SU-DHL-6 (cell line): ENCODE results near the gene GKN1.

Source experiments
- H2AFZ ChIP-seq: fragments of 200-600 bp; sonication (generic); 2 replicates; pipeline ENCODE4 v1.6.1; 2014; ENCODE audit warnings: low read depth, mild to moderate bottlenecking, moderate library complexity, mixed read lengths, antibody characterized with exemption, low read length; ENCODE audit not compliant: severe bottlenecking
- H3F3A ChIP-seq: fragments of 200-600 bp; shearing (Covaris generic); 2 replicates; pipeline ENCODE4 v1.6.0; 2016; ENCODE audit warnings: antibody characterized with exemption, mild to moderate bottlenecking; ENCODE audit not compliant: insufficient read depth
- H3K27ac ChIP-seq: fragments of 200-600 bp; sonication (generic); 2 replicates; pipeline ENCODE4 v1.5.1; 2016; ENCODE audit warnings: low read depth, mild to moderate bottlenecking, low read length, moderate library complexity, mixed read lengths
- H3K27me3 ChIP-seq: fragments of 200-600 bp; sonication (generic), shearing (Covaris generic); 2 replicates; pipeline ENCODE4 v1.6.0; 2014; ENCODE audit warnings: mild to moderate bottlenecking, low read length
- H3K36me3 ChIP-seq: fragments of 200-600 bp; sonication (generic); 2 replicates; pipeline ENCODE4 v1.6.1; 2014; ENCODE audit warnings: mild to moderate bottlenecking, low read length, mixed read lengths
- H3K4me2 ChIP-seq: fragments of 300-600, 200-600 bp; shearing (Covaris generic), sonication (generic); 2 replicates; pipeline ENCODE4 v1.6.0; 2014; ENCODE audit warnings: low read length, low read depth, mild to moderate bottlenecking; ENCODE audit not compliant: poor library complexity, severe bottlenecking
- H3K4me3 ChIP-seq: fragments of 200-600 bp; sonication (generic); 2 replicates; pipeline ENCODE4 v1.5.1; 2014; ENCODE audit warnings: antibody characterized with exemption, low read length, mild to moderate bottlenecking, mixed read lengths; ENCODE audit not compliant: insufficient read depth, poor library complexity, severe bottlenecking
- H3K79me2 ChIP-seq: fragments of 200-600 bp; sonication (generic); 2 replicates; pipeline ENCODE4 v1.6.1; 2014; ENCODE audit warnings: mild to moderate bottlenecking, low read length, moderate library complexity; ENCODE audit not compliant: insufficient read depth
- H3K9ac ChIP-seq: fragments of 200-600 bp; sonication (generic); 2 replicates; pipeline ENCODE4 v1.7.0; 2014; ENCODE audit warnings: mild to moderate bottlenecking, low read length
- H3K9me2 ChIP-seq: fragments of 200-600 bp; sonication (generic); replicated peaks from 2 replicates; pipeline ENCODE4 v1.6.1; 2014; ENCODE audit warnings: low read length; ENCODE audit not compliant: insufficient read depth
- H3K9me3 ChIP-seq: fragments of 200-600 bp; sonication (generic); 2 replicates; pipeline ENCODE4 v1.6.1; 2014; ENCODE audit warnings: low read length, mixed read lengths; ENCODE audit not compliant: insufficient read depth
- H4K20me1 ChIP-seq: fragments of 200-600 bp; sonication (generic); 2 replicates; pipeline ENCODE4 v1.6.1; 2014; ENCODE audit warnings: low read depth, mild to moderate bottlenecking, antibody characterized with exemption, low read length, moderate library complexity, mixed read lengths
- CTCF ChIP-seq: fragments of 200-600 bp; sonication (generic); IDR thresholded peaks from one replicate; pipeline ENCODE4 v1.5.1; 2017; ENCODE audit warnings: antibody characterized with exemption, mild to moderate bottlenecking, low read length, moderate library complexity; ENCODE audit not compliant: insufficient read depth, poor library complexity, severe bottlenecking
- EZH2phosphoT487 ChIP-seq: fragments of 200-600 bp; sonication (generic), shearing (Covaris generic); conservative IDR thresholded peaks from 2 replicates; pipeline ENCODE4 v1.6.1; 2018; ENCODE audit warnings: mild to moderate bottlenecking, antibody characterized with exemption, low read length, moderate library complexity, mixed read lengths

Gene GKN1

DNA sequence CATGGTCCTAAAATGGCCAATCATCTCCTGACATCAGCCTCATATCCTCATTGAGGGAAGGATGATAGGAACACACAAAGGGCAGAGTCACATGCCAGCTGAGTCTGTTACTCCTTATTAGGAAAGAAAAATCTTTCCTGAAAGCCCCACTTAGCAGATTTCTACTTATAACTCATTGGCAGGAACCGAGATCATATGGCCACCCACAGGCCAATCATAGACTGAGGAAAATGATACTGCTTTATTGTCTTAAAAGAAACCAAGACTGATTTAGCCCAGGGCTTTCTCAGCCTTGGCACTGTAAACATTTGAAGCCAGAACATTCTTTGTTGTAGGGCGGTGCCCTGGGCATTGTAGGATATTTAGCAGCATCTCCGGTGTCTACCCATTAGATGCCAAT is 40.4 kb upstream of the GKN1 start:
- H3K36me3 ChIP-seq: no peaks in the 10 kb centered on the region
- no peaks in the 10 kb centered on the region for H3F3A ChIP-seq
- H3K4me2 ChIP-seq: no peak overlapping the region
- H3K27me3 ChIP-seq: no peaks in the 10 kb centered on the region
- H4K20me1 ChIP-seq: no peaks in the 10 kb centered on the region
- H3K9ac ChIP-seq: no peak overlapping the region
- H3K27ac ChIP-seq: no peak overlapping the region
- H3K4me3 ChIP-seq: no peak overlapping the region
- no peaks in the 10 kb centered on the region for H3K79me2 ChIP-seq
- H3K9me2 ChIP-seq: no peaks in the 10 kb centered on the region
- TF ChIP-seq EZH2phosphoT487 (no peak), CTCF (no peak)
- no peak overlapping the region for H2AFZ ChIP-seq
- H3K9me3 ChIP-seq: no peaks in the 10 kb centered on the region

DNA sequence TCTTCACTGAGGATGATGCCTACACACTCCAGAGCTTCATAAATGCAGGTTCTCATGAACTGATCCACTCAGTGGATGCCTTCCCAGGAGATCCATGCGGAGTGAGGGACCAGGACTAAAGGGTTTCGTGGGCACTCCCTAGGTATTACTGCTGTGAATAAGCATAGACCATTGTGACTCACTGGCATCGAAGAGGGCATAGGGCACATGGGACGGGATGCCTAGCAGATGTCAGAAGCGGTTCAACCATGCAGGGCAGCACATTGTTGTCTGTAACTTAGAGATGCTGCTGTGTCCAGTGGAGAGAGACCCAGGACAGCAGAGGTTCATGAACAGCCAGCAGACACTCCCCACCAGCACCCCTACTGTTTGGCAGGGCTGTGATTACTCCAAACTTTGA is 39.0 kb upstream of the GKN1 start:
- Histone ChIP-seq H4K20me1 (no peaks in the 10 kb centered on the region), H3K27ac (no peak overlapping the region), H3K9me3 (no peaks in the 10 kb centered on the region), H3F3A (no peaks in the 10 kb centered on the region), H2AFZ (no peak overlapping the region), H3K9ac (no peak overlapping the region), H3K36me3 (no peaks in the 10 kb centered on the region), H3K27me3 (no peaks in the 10 kb centered on the region), H3K79me2 (no peaks in the 10 kb centered on the region), H3K4me3 (no peak overlapping the region), H3K4me2 (no peak overlapping the region), H3K9me2 (no peaks in the 10 kb centered on the region)
- TF ChIP-seq CTCF (no peak), EZH2phosphoT487 (no peak)

DNA sequence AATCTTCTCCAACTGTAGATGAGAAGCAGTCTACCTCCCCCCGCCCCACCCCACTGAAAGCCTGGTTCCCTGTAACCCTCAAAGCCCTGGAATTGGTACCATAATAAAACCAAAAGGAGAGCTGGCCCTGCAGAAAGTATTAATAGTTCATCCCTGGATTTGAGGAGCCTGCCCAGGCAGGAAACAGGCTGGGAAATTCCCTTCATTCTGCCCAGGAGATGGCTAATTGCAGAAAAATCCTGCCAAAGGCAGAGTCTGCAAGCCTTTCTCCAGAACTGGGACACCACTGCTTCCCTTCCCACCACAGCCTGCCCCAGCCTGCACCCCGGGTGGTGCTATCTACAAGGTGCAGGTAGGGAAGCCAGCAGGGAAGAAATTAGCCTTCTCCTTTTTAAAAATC is 38.0 kb upstream of the GKN1 start:
- no peak overlapping the region for H2AFZ ChIP-seq

More for the DNA sequence above, 38.0 kb upstream of the GKN1 start:
- Histone ChIP-seq H3K36me3 (no peaks in the 10 kb centered on the region), H3K4me2 (no peak overlapping the region), H4K20me1 (no peaks in the 10 kb centered on the region), H3F3A (no peaks in the 10 kb centered on the region), H3K9me3 (no peaks in the 10 kb centered on the region), H3K27me3 (no peaks in the 10 kb centered on the region), H3K9me2 (no peaks in the 10 kb centered on the region), H3K9ac (no peak overlapping the region), H3K4me3 (no peak overlapping the region), H3K27ac (no peak overlapping the region), H3K79me2 (no peaks in the 10 kb centered on the region)
- TF ChIP-seq EZH2phosphoT487: no peak
- TF ChIP-seq CTCF: no peak
